H9 (cell line): Measurements from ENCODE around the gene NAMPT. TPM values are rescaled to one million over a fixed set of nuclear protein-coding genes. Genes with fewer than 3 reads are reported as not detected.

Source experiments
- DNase-seq: peaks from one replicate; pipeline ENCODE4 v3.0.0-alpha.2; 2017
- H2AFZ ChIP-seq: one replicate; pipeline ENCODE4 v1.6.1; 2013; ENCODE audit warnings: mild to moderate bottlenecking, low read length, control low read depth, moderate library complexity
- H2AK5ac ChIP-seq: 2 replicates; pipeline ENCODE4 v1.6.1; 2013; ENCODE audit warnings: low read length, control low read depth, mixed read lengths; ENCODE audit not compliant: insufficient read length
- H2BK120ac ChIP-seq: one replicate; pipeline ENCODE4 v1.6.1; 2013; ENCODE audit warnings: low read depth, mild to moderate bottlenecking, low read length, control low read depth, inconsistent platforms; ENCODE audit not compliant: poor library complexity, severe bottlenecking
- H2BK12ac ChIP-seq: 2 replicates; pipeline ENCODE4 v1.6.1; 2013; ENCODE audit warnings: low read length, control low read depth, mixed read lengths, low read depth; ENCODE audit not compliant: insufficient read length
- H2BK15ac ChIP-seq: 2 replicates; pipeline ENCODE4 v1.6.1; 2013; ENCODE audit warnings: low read depth, low read length, control low read depth
- H2BK20ac ChIP-seq: one replicate; pipeline ENCODE4 v1.6.1; 2013; ENCODE audit warnings: low read depth, mild to moderate bottlenecking, low read length, control low read depth, inconsistent platforms; ENCODE audit not compliant: poor library complexity, severe bottlenecking
- H2BK5ac ChIP-seq: 2 replicates; pipeline ENCODE4 v1.6.1; 2013; ENCODE audit warnings: low read length, control low read depth, mixed read lengths; ENCODE audit not compliant: insufficient read length
- H3K14ac ChIP-seq: 2 replicates; pipeline ENCODE4 v1.6.1; 2013; ENCODE audit warnings: low read length, control low read depth; ENCODE audit not compliant: insufficient read depth
- H3K18ac ChIP-seq: 2 replicates; pipeline ENCODE4 v1.6.1; 2013; ENCODE audit warnings: low read depth, mild to moderate bottlenecking, mixed read lengths, low read length, control low read depth; ENCODE audit not compliant: insufficient read length
- H3K23ac ChIP-seq: 2 replicates; pipeline ENCODE4 v1.6.1; 2013; ENCODE audit warnings: low read length, control low read depth, mixed read lengths, low read depth; ENCODE audit not compliant: insufficient read length
- H3K23me2 ChIP-seq: 2 replicates; pipeline ENCODE4 v1.6.1; 2013; ENCODE audit warnings: low read depth, mild to moderate bottlenecking, mixed read lengths, low read length, control low read depth; ENCODE audit not compliant: insufficient read length, poor library complexity, severe bottlenecking
- H3K27ac ChIP-seq: 2 replicates; pipeline ENCODE4 v1.5.1; 2013; ENCODE audit warnings: low read length, control low read depth, mixed read lengths, low read depth; ENCODE audit not compliant: insufficient read length
- H3K27me3 ChIP-seq: 2 replicates; pipeline ENCODE4 v1.6.1; 2013; ENCODE audit warnings: low read length, control low read depth, inconsistent platforms; ENCODE audit not compliant: insufficient read depth
- H3K4ac ChIP-seq: 2 replicates; pipeline ENCODE4 v1.6.1; 2013; ENCODE audit warnings: low read depth, mild to moderate bottlenecking, control low read depth, inconsistent platforms, low read length, moderate library complexity
- H3K4me1 ChIP-seq: 2 replicates; pipeline ENCODE4 v1.6.1; 2013; ENCODE audit warnings: low read length, control low read depth, inconsistent platforms; ENCODE audit not compliant: insufficient read depth
- H3K4me2 ChIP-seq: 2 replicates; pipeline ENCODE4 v1.6.1; 2013; ENCODE audit warnings: low read length, control low read depth, mixed read lengths; ENCODE audit not compliant: insufficient read length, insufficient read depth
- H3K56ac ChIP-seq: 2 replicates; pipeline ENCODE4 v1.6.1; 2013; ENCODE audit warnings: low read depth, mild to moderate bottlenecking, mixed read lengths, low read length, control low read depth; ENCODE audit not compliant: insufficient read length
- H3K79me1 ChIP-seq: 2 replicates; pipeline ENCODE4 v1.6.1; 2013; ENCODE audit warnings: low read depth, mild to moderate bottlenecking, moderate library complexity, low read length, control low read depth, inconsistent platforms; ENCODE audit not compliant: insufficient read depth, poor library complexity, severe bottlenecking
- H3K79me2 ChIP-seq: 2 replicates; pipeline ENCODE4 v1.6.1; 2013; ENCODE audit warnings: low read length, control low read depth, inconsistent platforms; ENCODE audit not compliant: insufficient read depth
- H3K9ac ChIP-seq: 2 replicates; pipeline ENCODE4 v1.6.1; 2013; ENCODE audit warnings: low read length, control low read depth, mixed read lengths; ENCODE audit not compliant: insufficient read length; ENCODE audit errors: extremely low read depth
- H3K9me3 ChIP-seq: one replicate; pipeline ENCODE4 v1.6.1; 2013; ENCODE audit warnings: low read depth, low read length, inconsistent platforms; ENCODE audit not compliant: control insufficient read depth
- H3T11ph ChIP-seq: one replicate; pipeline ENCODE4 v1.6.1; 2013; ENCODE audit warnings: mild to moderate bottlenecking, low read length, control low read depth, inconsistent platforms
- H4K20me1 ChIP-seq: one replicate; pipeline ENCODE4 v1.6.1; 2013; ENCODE audit not compliant: control insufficient read depth, insufficient read length, insufficient read depth
- H4K5ac ChIP-seq: 2 replicates; pipeline ENCODE4 v1.6.1; 2013; ENCODE audit warnings: low read depth, mild to moderate bottlenecking, mixed read lengths, low read length, control low read depth; ENCODE audit not compliant: insufficient read length
- H4K8ac ChIP-seq: replicated peaks from 2 replicates; pipeline ENCODE4 v1.6.1; 2013; ENCODE audit warnings: low read length, control low read depth, mixed read lengths, low read depth; ENCODE audit not compliant: insufficient read length
- H4K91ac ChIP-seq: 2 replicates; pipeline ENCODE4 v1.6.1; 2013; ENCODE audit warnings: low read depth, mild to moderate bottlenecking, moderate library complexity, mixed read lengths, low read length, control low read depth; ENCODE audit not compliant: insufficient read length
- H3K27ac Mint-ChIP-seq, 3 experiments: 2 replicates in 2 of 3; 3 replicates in 1 of 3; pipeline ENCODE4 v1.8.0; 2020 to 2021; ENCODE audit warnings: mixed read lengths in 3 of 3, mild to moderate bottlenecking in 1 of 3, moderate library complexity in 1 of 3
- H3K27me3 Mint-ChIP-seq: 2 replicates; pipeline ENCODE4 v1.8.0; 2021; ENCODE audit warnings: low read depth, mild to moderate bottlenecking, moderate library complexity, mixed read lengths
- H3K36me3 Mint-ChIP-seq, 3 experiments: 2 replicates in 2 of 3; 3 replicates in 1 of 3; pipeline ENCODE4 v1.8.0; 2020 to 2021; ENCODE audit warnings: low read depth in 3 of 3, mixed read lengths in 3 of 3; ENCODE audit not compliant: insufficient read depth in 1 of 3
- H3K4me1 Mint-ChIP-seq, 2 experiments: 2 replicates each; pipeline ENCODE4 v1.8.0; 2020; ENCODE audit warnings: mixed read lengths in 2 of 2
- H3K4me3 Mint-ChIP-seq, 2 experiments: 2 replicates in 1 of 2; 3 replicates in 1 of 2; pipeline ENCODE4 v1.8.0; 2020 to 2021; ENCODE audit warnings: mild to moderate bottlenecking in 2 of 2, mixed read lengths in 2 of 2, moderate library complexity in 1 of 2
- H3K9me3 Mint-ChIP-seq, 2 experiments: 2 replicates in 1 of 2; 3 replicates in 1 of 2; pipeline ENCODE4 v1.8.0; 2020; ENCODE audit warnings: mild to moderate bottlenecking in 2 of 2, mixed read lengths in 2 of 2, moderate library complexity in 1 of 2
- WGBS: extraction: QIAGEN DNeasy Blood & Tissue Kit; methylation state at CpG from one replicate; pipeline ENCODE4 v1.1.7; 2013; ENCODE audit warnings: missing lambda C conversion rate, low lambda C conversion rate, mixed read lengths; ENCODE audit not compliant: insufficient read length; ENCODE audit errors: extremely low coverage; 5-methylcytosine and 5-hydroxymethylcytosine counted together
- total RNA-seq: library from RNA; stranded (reverse); gene quantifications from 2 replicates; pipeline ENCODE4 v1.2.1, GENCODE V29; 2021
- TF ChIP-seq, protein P1 (sequence below): fragments of 200-600 bp; sonication (generic); conservative IDR thresholded peaks from 3 replicates; pipeline ENCODE4 v1.8.0; 2021; ENCODE audit warnings: antibody characterized with exemption, mild to moderate bottlenecking

Gene NAMPT
- total RNA-seq, 1 experiment from 2014 or later: 83.5 TPM

DNA sequence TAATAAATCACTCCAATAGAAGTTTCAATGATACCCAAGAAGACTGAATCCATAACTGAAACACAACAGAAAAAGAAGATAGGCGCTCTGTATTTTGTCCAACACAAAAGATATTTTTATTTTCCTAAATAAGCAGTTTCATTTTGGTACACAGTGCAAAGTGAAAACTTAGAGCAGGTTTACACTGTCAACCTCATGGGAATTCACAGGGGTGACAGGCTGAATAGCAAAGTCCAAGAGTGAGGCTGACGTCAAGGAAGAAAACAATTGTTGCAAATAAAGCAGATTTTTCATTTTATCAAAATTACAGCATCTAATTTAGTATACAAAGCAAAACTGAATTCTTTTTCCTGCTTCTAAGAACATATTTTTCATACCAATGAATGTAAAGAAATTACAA, 28.6 kb downstream of the NAMPT start:
- TF ChIP-seq, protein P1, sequence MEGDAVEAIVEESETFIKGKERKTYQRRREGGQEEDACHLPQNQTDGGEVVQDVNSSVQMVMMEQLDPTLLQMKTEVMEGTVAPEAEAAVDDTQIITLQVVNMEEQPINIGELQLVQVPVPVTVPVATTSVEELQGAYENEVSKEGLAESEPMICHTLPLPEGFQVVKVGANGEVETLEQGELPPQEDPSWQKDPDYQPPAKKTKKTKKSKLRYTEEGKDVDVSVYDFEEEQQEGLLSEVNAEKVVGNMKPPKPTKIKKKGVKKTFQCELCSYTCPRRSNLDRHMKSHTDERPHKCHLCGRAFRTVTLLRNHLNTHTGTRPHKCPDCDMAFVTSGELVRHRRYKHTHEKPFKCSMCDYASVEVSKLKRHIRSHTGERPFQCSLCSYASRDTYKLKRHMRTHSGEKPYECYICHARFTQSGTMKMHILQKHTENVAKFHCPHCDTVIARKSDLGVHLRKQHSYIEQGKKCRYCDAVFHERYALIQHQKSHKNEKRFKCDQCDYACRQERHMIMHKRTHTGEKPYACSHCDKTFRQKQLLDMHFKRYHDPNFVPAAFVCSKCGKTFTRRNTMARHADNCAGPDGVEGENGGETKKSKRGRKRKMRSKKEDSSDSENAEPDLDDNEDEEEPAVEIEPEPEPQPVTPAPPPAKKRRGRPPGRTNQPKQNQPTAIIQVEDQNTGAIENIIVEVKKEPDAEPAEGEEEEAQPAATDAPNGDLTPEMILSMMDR: no peak
- peaks cover 28 to 63% (median 56%) of the 10 kb centered on the region in 3 experiments; a peak in 6 of 7 replicates for H3K36me3 Mint-ChIP-seq
- H3K27me3 ChIP-seq: no peaks in the 10 kb centered on the region
- H3K23me2 ChIP-seq: no peaks in the 10 kb centered on the region
- no peak overlapping the region for H3K27ac Mint-ChIP-seq
- H3K4me1 ChIP-seq: no peaks in the 10 kb centered on the region
- no peak overlapping the region for H2BK120ac ChIP-seq
- no peak overlapping the region for H3K23ac ChIP-seq
- H3K9ac ChIP-seq: no peak overlapping the region
- no peak overlapping the region for H3K4me3 Mint-ChIP-seq
- no peak overlapping the region for H3K18ac ChIP-seq
- H2BK12ac ChIP-seq: no peak overlapping the region
- no peak overlapping the region for H2AFZ ChIP-seq
- H3K4me1 Mint-ChIP-seq: peaks cover 10 to 12% of the 10 kb centered on the region in 2 experiments
- no peak overlapping the region for H4K8ac ChIP-seq
- H3K27me3 Mint-ChIP-seq: no peaks in the 10 kb centered on the region
- H3K9me3 ChIP-seq: no peaks in the 10 kb centered on the region
- no peaks in the 10 kb centered on the region for H3K9me3 Mint-ChIP-seq
- H3K27ac ChIP-seq: no peak overlapping the region
- no peak for DNase-seq
- no peak overlapping the region for H2BK20ac ChIP-seq
- no peak overlapping the region for H3K56ac ChIP-seq
- no peak overlapping the region for H2BK5ac ChIP-seq
- no peak overlapping the region for H3K4ac ChIP-seq
- H3K14ac ChIP-seq: no peak overlapping the region
- H3K79me2 ChIP-seq: no peaks in the 10 kb centered on the region
- H3T11ph ChIP-seq: no peak overlapping the region
- no peak overlapping the region for H2BK15ac ChIP-seq
- H2AK5ac ChIP-seq: no peak overlapping the region
- H3K79me1 ChIP-seq: peaks cover 2% of the 10 kb centered on the region
- no peak overlapping the region for H4K5ac ChIP-seq
- WGBS: no CpG with 5 or more reads among the region's 2 CpGs
- H3K4me2 ChIP-seq: no peak overlapping the region
- no peaks in the 10 kb centered on the region for H4K20me1 ChIP-seq
- no peak overlapping the region for H4K91ac ChIP-seq
